ENCODE results near the gene SLC6A18.

Gene SLC6A18

GRCh38 chr5:1203968-1204692, 21.1 kb upstream of the SLC6A18 start:
- DNase-seq = no peak

GRCh38 chr5:1204693-1205242, 20.4 kb upstream of the SLC6A18 start:
- DNase-seq = no peak

GRCh38 chr5:1205255-1206180, 19.7 kb upstream of the SLC6A18 start:
- no peak for DNase-seq

GRCh38 chr5:1206521-1207412, 18.4 kb upstream of the SLC6A18 start:
- DNase-seq = no peak

GRCh38 chr5:1207555-1207954, 17.6 kb upstream of the SLC6A18 start:
- DNase-seq = no peak

- no peak for DNase-seq
Observed at GRCh38 chr5:1208221-1208742, 16.9 kb upstream of the SLC6A18 start.

GRCh38 chr5:1208743-1209488, 16.3 kb upstream of the SLC6A18 start:
- no peak for DNase-seq

- DNase-seq = no peak
Observed at GRCh38 chr5:1209489-1209852, 15.7 kb upstream of the SLC6A18 start.

GRCh38 chr5:1209896-1210776, 15.0 kb upstream of the SLC6A18 start:
- DNase-seq = no peak

- DNase-seq = no peak
Observed at GRCh38 chr5:1210832-1211251, 14.3 kb upstream of the SLC6A18 start.

GRCh38 chr5:1211701-1212100, 13.5 kb upstream of the SLC6A18 start:
- DNase-seq = no peak

GRCh38 chr5:1212271-1212670, 12.9 kb upstream of the SLC6A18 start:
- DNase-seq = no peak

GRCh38 chr5:1212881-1213280, 12.3 kb upstream of the SLC6A18 start:
- no peak for DNase-seq

- no peak for DNase-seq
Observed at GRCh38 chr5:1213508-1214162, 11.5 kb upstream of the SLC6A18 start.

- no peak for DNase-seq
Observed at GRCh38 chr5:1214163-1214935, 10.8 kb upstream of the SLC6A18 start.

GRCh38 chr5:1214936-1215220, 10.3 kb upstream of the SLC6A18 start:
- no peak for DNase-seq

GRCh38 chr5:1215320-1216096, 9.7 kb upstream of the SLC6A18 start:
- no peak for DNase-seq

- no peak for DNase-seq
Observed at GRCh38 chr5:1216211-1216917, 8.8 kb upstream of the SLC6A18 start.

Measured in CD4-positive, alpha-beta T cell treated with Interferon gamma for 1 hour (primary cell).